ENCODE data around the gene SP8.

The SP8 gene

DNA sequence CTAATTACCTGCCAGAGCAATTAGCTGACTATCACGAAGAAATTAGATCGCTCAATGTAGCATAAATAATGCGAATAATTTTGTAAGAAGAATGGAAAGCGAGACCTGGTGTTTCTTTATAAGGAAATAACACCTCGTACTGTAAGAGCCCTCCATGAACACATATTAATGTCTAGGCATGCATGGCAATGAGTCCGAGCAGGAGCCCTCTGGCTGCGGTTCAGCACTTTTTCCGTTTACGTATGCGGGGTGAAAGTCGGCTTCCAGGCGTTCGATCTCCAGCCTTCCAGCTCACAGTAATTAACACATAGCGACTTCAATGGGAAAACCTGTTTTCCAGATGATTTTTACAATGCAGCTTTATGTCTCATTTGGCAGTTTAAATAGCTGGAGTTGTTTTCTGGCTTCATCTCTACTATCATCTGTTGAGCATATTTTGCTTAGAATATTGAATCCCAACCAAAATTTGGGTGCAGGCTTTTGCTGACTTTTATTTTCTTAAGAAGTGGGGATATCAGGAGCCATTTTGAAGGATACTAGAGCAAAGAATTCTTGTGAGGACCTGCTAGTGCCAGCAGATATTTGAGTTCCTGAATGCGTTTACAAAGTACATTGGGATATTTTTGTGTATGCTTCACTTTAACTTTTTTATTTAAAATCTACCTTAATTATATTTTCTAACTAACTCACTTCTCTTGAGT is 7.2 kb upstream of the SP8 start:
- DNase-seq = no peak

DNA sequence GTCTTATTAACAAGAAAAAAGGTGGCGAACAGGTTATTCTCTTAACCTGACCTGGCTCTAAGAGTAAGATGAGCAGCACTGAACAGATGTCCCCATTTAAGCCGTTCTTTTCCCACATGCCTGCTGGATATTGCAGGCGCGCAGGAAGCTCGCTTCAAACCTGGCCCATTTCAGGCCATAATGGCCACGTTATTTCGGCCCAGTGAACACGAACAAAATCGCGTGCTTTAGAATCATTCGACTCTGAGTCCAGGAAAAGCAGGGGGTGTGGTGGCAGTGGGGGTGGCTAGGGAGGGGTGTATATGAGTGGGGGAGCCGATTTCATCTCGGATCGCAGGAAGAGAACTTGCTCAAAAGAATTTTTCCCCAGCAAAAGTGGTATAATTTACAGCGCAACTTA is 6.6 kb upstream of the SP8 start:
- DNase-seq = no peak

DNA sequence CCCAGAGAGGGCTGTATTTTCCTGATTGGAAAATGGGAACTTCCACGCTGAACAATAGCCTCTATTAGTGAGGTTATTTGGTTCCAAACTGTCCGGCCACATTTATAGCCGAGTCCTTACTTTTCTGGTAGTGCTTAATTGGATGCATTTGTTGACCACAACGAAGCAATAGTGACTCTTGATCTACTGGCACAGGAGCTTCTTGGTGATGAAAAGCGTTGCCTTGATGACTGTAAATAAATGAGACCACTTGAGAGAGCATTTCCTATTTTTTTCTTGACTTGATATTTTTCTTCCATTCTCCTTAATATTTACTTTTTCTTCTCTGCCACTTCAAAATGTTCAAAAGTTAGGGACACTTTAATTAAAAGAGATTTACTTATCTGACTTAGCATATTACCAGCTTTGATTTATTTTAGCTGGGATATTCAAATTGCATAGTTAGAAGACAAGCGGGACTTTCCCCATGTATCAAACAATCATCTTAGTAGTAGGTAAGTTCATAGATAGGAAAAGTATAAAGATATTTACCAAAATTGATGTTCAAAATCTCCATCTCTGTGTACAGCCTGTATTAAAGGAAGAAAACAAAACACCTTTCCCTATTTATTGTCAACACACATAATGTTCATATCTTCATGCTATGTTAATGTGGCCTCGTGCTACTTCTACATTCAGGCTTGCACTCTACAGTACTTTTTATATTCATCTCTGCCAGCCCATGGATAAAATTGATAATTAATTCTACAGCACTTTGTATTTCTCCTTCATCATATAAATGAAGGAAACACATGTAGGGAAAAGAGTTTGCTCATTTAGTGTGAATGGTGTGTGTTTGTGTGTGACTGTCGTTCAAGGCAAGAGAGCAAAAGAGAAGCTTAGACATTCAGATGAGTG is 5.1 kb upstream of the SP8 start:
- no peak for DNase-seq

DNA sequence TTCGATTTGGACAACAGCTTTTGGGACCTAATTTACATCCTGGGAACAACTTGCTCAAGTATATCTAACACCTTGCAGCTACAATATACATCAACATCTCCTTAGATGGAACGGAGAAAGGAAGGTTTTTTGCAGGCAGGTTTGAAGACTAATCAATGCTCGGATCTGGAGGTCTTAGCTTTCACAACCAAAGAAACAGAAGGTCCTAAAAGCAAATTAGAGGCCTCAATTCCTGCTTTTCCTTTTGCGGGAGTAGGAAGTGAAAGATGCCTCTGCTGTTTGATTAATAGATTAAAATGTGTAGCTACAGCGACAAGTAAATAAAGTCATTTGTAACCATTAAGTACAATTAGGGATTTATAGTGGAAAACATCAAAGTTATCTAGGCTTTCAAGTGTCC is 3.7 kb upstream of the SP8 start:
- no peak for DNase-seq

DNA sequence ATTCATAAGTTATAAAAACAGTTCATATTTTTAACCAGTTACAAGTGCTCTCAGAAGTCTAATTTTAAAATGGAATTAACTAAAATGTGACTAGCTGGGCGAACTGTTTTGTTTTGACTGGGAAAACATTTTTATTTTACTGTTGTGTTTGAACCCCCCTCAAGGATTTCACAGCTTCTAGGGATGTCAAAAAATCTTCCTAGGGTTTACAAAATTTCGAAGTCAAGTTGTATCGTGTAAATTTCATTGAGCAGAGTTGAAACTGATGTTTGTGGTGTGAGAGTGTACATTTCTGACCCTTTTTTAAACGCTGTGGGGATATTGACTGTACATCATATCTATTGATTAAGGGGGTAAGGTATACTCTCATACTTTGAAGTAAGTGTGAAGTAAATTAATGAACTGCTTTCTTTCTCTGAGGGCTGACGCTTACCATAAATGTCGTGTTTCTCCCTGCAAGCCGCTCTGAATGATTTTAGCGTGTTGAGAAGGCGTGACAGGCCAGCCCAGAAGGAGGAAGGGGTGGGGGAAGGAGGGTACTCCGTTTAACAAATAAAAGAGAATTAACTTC is 1.8 kb upstream of the SP8 start:
- DNase-seq = no peak

DNA sequence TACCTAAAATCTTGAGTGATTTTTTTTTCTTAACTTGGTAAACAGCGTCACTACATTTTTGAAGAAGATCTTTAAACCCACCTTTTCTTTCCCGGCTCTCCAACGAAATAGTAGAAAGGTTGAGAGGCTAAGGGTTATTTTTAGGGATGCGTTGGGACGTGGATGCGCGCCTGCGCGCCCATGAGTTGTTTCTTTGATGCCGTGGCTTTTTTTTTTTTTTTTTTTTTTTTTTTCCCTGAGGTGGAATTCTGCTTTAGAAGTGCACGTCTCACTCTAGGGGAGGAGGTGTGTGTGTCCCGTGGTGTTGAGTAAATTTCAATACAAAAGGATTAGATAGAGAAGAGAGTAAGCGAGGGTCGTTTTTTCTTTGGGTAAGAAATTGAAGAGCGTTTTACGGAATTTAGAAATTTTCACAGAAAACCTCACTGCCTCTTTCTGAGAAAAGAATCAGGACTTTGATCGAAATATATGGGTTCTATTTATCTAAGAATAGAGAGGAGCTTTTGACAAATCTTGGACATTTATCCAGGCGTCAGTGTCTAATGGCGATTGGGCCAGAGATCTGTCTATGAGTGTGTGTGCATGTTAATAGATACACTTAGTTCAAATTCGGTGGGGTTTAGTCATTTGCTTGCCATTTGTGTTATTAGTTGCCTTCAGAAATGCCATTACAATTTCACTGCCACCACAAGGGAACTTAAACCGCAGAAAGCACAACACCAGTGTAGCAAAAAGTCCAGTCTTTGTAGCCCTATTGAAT is 1.2 kb upstream of the SP8 start:
- DNase-seq = no peak

DNA sequence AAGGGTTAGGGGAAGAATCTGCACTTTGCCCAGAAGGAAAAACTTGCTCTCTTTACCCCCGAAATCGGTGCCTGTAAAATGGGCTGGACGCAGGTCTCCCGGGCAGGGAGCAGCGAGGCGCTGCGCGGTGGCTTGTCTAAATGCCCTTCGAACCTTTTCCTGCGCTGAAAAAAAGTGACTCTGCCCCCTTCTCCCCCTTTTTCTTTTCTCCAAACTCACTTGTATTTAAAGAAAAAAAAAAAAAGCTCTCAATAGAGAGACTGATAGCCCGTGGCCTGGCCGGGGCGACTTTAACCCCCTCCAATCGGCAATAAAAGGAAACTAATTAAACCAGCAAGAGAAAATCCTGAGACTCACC is 286 bp downstream of the SP8 start:
- no peak for DNase-seq

DNA sequence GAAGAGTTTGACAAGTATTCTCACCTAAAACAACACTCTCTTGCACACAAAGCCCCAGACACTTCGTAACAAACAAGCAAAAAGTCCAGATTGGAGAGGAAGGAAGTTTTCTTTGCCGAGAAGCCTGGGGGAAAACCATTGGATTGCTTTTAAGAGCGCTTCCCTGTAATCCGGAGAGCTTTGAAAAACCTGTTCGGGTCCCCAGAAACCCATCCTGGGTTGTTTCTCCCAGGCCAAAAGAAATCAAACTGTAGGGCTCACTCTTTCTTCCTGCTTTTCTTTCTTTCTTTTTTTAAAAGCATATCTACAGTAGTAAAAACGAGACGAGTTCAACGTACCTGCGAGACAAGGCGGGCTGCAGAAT is 655 bp downstream of the SP8 start:
- DNase-seq = no peak

DNA sequence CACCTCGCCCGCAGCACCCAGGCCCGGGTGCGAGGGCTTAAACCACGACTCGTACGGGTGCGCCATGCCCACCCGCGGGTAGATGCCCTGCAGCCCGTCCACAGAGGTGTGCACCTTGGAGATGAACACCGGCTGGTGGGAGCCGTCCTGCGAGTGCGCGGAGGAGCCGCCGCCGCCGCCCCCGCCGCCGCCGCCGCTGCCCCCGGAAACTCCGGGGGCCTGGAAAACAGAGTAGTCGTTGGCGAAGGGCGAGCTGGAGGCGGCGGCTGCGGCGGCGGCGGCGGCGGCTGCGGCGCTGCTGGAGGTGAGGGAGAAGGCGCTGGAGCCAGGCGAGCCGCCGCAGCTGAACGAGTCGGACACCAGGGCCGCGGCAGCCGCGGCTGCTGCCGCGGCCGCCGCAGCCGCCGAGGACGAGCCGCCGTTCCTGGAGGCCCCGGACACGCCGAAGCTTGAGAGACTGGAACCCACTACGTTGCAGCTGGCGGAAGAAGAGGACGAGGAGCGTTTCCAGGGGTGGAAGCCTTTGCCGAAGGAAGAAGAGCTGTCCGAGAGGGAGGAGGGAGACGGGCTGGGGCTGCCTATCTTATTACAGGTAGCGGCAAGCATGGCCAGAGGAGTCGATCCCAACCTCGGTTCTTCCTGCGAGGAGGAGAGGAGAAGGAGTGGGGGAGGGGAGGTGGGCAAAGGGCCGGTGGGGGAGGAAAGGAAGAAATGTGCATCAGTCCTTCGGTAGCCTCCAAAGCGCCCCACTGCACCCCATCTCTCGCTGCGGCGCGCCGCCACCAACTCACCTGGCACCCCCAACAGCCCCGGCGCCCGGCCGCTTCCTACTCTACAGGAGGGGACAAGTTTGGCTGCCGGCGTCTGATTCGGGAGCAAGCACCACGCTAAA is 1.3 kb downstream of the SP8 start:
- DNase-seq = no peak

DNA sequence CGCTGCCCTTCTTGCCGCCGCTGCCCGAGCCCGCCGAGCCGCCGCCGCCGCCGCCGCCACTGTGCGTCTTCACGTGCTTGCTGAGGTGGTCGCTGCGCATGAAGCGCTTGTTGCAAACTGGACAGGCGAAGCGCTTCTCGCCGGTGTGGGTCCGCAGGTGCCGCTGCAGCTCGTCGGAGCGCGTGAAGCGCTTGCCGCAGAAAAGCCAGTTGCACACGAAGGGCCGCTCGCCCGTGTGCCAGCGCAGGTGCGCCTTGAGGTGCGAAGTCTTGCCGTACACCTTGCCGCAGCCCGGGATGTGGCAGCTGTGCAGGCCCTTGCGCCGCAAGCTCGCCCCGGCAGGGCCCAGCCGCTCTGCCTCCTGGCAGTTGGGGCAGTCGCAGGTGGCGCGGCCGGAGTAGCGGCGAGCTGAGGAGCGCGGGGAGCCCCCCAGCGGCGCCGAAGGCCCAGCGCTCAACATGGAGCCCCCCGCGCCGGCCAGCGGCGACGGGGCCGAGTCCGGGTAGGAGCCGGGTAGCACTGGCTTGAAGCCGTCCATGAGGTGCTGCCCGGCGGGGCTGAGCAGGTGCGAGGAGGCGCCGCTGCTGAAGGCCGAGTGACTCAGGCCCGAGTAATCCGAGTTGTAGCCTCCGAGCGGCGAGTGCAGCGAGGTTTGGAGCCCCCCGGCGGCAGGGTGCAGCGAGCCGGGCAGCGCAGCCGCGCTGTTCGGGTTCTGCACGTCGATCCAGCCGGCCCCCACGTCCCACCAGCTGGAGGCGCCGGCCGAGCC is 2.1 kb downstream of the SP8 start:
- no peak for DNase-seq

DNA sequence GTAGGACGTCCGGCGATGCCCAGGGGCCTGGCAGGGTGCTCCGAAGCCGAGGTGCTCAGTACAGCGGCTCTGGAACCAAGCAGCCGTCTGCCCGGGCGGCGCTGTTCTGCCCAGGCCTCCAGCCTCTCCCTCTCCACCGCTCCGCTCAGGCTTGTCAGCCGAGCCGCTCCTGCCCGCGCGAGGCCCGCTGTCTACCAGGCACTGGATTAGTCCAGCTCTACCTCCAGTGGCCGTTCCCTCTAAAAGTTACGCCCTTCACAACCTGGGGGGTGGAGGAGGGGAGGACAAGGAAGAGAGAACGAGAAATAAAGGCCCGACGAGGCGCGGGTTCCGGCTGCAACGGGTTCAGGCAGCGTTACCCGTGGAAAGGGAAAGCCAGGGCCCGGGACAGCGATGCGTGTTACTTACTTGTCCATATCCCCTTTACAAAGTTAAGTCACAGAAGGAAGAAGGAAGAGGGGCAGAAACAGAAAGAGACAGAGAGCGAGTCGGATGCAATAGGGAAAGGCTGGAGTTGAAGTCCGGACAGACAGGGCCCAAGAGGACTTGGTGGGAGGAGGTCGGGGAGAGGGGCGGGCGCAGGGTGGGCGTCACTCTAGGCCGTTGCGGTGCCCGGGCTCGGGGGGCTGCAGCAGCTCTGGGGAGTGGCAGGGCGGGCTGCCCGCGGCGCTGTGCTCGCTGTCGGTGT is 2.8 kb downstream of the SP8 start:
- no peak for DNase-seq

DNA sequence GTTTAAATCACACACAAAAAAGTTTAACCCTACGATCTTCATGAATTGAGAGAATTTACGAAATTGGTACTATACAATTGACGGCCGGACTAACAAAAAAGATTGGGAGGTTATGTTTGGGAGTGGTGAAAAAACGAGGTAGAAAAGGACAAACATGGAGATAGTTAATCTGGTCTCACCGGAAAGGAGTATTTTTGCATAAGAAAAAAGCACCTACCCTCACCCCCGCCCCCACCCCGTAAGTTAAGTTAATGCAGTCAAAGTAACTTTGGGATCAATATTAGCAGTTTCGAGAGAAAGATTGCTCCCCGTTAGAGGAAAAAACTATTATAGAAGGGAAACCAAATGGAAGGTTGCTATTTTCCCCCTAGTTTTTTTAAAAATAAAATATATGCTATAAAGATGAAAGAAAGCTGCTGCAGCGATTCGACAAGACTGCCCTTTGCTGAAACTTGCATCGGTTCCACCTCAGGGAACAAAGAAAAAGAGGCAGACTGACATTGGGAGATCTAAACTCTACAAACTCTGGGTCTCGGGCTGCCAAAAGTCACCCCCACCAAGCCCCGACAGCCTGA is 3.5 kb downstream of the SP8 start:
- DNase-seq = no peak

DNA sequence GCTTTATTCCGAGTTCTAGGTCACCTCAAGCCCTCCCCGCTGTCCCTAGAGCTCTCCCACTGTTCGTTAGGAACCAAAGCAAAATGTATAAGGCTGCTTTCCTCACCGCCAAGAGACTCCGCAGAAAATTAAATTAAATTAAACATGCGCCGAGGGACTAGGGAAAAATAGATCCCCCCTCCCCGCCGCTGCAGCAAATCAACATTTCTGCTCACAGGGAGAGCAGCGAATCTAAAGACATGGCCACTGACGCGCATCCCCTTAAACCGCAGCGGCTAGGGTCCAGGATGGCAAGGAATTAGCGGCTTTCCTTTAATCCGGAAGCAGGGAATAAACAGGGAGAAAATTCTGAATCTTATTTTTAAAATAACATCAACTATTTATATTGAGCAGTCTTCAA is 7.6 kb downstream of the SP8 start:
- no peak for DNase-seq

DNA sequence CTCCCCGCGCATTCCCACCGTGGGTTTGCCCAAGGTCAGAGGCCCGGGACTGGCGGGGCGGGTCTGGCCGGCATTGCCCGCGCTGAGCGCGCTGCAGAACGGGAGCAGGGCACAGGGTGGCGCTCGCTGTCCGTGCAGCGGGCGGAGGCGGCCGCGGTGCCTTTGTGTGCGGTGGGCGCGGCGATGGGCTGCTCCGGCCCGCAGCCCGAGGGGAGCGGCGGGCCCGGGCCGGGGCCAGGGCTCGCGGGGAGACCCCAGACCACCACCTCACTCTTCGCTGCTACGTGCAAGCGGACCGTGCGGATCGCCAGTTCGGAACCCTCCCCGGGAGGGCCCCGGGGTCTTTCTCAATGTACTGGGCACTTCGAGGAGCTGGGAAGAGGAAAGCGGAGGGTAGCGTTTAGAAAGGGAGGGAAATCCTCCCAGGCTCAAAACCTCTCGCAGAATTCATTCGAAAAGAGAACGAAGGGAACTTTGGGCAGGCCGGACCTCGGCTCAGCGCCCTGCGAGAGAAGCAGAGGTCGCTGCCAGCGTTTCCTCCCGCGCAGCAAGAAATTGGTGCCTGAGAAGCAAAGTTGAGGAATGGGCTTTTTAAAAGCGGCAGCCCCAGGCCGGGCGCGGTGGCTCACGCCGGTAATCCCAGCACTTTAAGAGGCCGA is 8.5 kb downstream of the SP8 start:
- no peak for DNase-seq

DNA sequence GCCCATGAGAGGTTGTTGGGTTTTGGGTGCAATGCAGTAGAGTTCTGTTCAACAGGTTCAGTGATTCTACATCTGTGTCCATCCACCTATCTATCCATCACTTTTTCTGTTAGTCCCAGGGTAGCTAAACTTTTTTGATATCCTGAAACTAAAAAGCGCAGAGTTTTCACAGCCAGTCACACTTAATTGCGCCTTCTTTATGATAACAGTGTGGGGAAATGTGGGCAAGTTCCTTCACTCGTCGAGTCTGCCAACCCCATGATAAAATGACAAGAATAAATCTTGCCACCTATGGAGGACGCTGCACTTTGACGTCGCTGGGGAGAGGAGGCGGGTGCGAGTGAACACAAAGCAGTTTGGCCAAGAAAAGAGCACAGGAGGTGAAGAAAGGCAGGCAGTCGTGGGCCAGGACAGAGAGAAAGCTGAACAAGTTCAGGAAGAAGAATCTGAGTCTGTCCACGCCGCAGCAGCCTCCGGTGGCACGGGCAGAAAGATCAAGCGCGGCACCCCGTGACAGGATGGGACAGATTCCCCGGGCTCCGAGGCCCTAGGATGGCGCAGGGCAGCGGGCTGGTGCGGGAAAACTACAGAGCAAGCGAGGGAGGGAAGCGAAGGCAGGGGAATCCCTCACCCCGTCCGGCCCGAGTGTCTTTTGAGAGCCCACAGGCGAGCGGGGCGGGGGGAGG is 9.2 kb downstream of the SP8 start:
- no peak for DNase-seq

DNA sequence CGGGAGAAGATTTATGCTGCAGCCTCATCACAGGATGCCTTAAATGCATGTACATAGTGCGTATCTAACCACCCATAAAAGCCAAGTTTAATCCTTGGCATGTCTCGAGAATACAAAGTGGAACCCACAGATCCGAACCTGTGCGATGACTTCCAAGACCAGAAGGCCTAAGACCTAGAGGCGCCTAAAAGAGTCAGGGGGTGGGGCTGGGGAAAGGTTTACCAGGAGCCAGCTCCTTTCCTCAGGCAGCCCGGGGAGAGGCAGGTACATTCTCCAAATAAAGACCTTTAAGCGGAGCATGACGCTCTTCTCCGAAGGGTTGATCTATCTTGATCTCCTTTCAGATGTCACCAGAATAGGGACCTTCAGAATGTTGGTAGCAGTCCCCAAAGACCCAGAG is 9.7 kb downstream of the SP8 start:
- no peak for DNase-seq

DNA sequence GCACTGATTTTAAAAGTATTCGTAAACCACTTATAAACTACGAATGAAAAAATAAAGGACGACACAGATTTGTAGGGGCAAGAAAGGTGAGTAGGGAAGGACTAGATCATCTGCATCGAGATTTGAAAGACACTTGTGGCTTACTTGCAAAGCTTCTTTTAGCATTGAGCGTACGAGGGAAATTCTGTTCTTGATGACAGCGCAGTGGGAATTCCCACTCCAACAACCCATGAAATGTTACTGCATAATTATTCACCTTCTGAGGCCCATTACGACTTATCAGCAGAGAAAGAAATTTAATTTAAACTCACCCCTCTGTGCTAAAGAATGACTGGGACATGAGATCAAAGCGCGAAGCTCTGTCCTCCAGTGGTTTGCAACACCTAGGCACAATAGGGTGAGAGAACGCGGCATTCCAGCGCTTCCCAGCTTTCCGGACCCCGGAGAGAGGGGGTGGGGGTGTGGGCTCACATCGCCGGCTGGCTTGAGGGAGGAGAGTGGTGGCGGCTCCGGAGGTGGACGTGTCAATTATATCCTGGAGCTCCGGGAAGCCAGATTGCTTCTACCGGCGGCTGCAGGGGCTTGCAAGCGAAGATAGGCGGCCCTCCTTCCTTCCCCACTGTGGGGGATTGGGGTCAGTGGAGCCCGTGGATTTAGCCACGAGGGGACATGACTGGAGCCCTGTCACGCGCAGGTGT is 10.3 kb downstream of the SP8 start:
- DNase-seq = no peak

DNA sequence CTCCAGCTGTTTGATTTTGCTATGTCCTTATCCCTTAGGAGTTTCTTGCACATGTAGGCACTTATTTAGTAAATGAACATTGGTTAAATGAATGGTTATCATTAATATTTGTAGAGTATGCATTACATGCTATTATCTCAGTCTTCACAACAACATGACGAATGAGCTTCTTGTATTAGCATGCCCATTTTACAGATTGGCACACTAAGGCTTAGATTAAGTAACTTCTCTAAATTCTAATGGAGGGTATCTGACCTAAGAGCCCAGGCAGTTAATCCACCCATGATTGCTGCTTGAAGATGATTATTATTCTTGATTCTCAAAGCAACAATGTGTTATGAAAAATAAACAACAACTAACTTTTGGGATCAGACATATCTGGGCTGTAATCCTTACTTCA is 32.7 kb downstream of the SP8 start:
- no peak for DNase-seq

DNA sequence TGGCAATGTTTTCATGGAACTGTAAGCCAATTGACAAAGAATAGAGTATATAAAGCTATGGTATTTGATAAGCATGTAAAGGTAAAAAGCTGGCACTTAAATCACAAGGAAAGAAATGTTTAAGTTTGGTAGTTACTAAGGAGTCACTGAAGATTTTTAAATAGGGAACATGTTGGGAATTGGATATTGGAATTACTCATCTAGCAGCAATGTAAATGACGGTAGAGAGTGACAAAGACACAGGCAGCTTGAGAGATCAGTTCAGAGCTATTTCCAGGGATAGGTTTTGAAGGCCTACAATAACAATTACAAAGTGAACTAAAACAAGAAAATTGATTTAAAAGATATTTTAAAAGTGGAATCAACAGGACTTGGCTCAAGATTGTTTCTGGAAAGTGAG is 36.8 kb downstream of the SP8 start:
- DNase-seq = no peak

Measured in fibroblast of skin of right quadriceps (primary cell).